AG04450 (cell line): ENCODE results near the gene USP1. TPM values are rescaled to one million over a fixed set of nuclear protein-coding genes. Genes with fewer than 3 reads are reported as not detected.

ENCODE experiments used
- CTCF ChIA-PET: fragments of 300-600, 350-600 bp; formaldehyde crosslinking; extraction: SDS; loops from one replicate; lab custom pipeline; 2022; ENCODE audit warnings: antibody characterized with exemption, inconsistent platforms; lab: Charles Lee
- POLR2A ChIA-PET: fragments of 350-600 bp; formaldehyde crosslinking; extraction: SDS; loops from one replicate; lab custom pipeline; 2021; ENCODE audit warnings: antibody characterized with exemption, inconsistent platforms; lab: Yijun Ruan, JAX
- DNase-seq: peaks from one replicate; pipeline ENCODE4 v3.0.0-alpha.2; 2011; ENCODE audit warnings: low read depth, low spot score
- H3K27ac ChIP-seq: one replicate; pipeline ENCODE4 v1.5.1; 2012; ENCODE audit warnings: low read depth, low read length, control low read depth
- H3K27me3 ChIP-seq: one replicate; pipeline ENCODE4 v1.6.0; 2012; ENCODE audit warnings: low read length; ENCODE audit not compliant: control insufficient read depth, insufficient read depth
- H3K4me3 ChIP-seq: 2 replicates; pipeline ENCODE4 v1.5.1; 2011; ENCODE audit warnings: mild to moderate bottlenecking, low read depth, low read length, control low read depth
- H3K9me3 ChIP-seq: 2 replicates; pipeline ENCODE4 v1.5.1; 2012; ENCODE audit warnings: low read length; ENCODE audit not compliant: control insufficient read depth, insufficient read depth
- polyA plus RNA-seq: library from polyadenylated mRNA; depleted of rRNA; stranded (reverse); fragments of >200 nt; gene quantifications from 2 replicates; pipeline ENCODE4 v1.2.3, GENCODE V29; 2011; rRNA removed
- TF ChIP-seq, protein P1 (sequence below): IDR thresholded peaks from 2 replicates; pipeline ENCODE4 v1.5.1; 2011; ENCODE audit warnings: low read depth, low read length, control low read depth, inconsistent platforms

The USP1 gene
- polyA plus RNA-seq, 1 experiment, result 13.8 TPM

DNA sequence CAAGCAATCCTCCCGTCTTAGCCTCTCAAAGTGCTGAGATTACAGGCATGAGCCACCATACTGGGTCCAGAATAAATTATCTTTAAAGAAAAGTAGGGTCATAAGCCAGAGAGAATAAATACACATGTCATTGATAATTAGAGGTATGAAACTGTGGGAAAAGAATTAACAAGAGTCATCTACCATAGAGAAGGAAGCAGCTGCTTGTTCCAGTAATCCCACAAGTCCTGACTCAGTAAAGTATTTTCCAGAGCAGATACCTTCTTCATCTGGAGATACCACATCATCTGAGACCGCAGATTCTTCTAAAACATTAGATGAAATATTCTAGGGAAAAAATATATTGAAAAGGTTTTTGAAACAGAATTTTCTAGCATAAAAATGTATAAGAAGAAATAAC is 55.7 kb downstream of the USP1 start:
- POLR2A ChIA-PET, result no interaction called here
- H3K9me3 ChIP-seq, result no peaks in the 10 kb centered on the region
- H3K27me3 ChIP-seq, result no peaks in the 10 kb centered on the region
- no peak overlapping the region for H3K4me3 ChIP-seq
- TF ChIP-seq, protein P1, sequence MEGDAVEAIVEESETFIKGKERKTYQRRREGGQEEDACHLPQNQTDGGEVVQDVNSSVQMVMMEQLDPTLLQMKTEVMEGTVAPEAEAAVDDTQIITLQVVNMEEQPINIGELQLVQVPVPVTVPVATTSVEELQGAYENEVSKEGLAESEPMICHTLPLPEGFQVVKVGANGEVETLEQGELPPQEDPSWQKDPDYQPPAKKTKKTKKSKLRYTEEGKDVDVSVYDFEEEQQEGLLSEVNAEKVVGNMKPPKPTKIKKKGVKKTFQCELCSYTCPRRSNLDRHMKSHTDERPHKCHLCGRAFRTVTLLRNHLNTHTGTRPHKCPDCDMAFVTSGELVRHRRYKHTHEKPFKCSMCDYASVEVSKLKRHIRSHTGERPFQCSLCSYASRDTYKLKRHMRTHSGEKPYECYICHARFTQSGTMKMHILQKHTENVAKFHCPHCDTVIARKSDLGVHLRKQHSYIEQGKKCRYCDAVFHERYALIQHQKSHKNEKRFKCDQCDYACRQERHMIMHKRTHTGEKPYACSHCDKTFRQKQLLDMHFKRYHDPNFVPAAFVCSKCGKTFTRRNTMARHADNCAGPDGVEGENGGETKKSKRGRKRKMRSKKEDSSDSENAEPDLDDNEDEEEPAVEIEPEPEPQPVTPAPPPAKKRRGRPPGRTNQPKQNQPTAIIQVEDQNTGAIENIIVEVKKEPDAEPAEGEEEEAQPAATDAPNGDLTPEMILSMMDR, result no peak
- DNase-seq, result no peak
- CTCF ChIA-PET, result interaction anchor here (0.5 to 1.3 kb wide), 2 partner anchors 234 to 254 kb away, joined by 4 to 5 read pairs; no protein-coding TSS in a partner anchor
- H3K27ac ChIP-seq, result no peak overlapping the region

DNA sequence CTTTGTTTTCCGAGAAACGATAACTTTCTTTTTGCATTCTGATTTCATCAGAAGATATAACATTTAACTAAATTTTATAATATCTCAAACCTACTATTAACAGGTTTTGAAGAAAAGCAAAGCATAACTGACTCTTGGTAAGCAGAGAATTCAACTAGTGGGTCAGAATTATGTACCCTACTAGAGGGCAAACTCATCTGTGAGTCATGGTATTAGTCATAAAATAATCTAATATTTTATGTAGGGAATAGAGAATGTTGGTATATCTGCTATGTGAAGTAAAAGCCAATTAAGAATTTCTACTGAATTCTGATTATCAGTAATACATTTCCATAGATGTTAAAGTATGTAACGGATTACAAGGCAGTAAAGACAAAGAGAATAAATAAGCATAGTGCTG is 56.8 kb downstream of the USP1 start:
- ChIA-PET POLR2A (no interaction called here), CTCF (no interaction called here)

DNA sequence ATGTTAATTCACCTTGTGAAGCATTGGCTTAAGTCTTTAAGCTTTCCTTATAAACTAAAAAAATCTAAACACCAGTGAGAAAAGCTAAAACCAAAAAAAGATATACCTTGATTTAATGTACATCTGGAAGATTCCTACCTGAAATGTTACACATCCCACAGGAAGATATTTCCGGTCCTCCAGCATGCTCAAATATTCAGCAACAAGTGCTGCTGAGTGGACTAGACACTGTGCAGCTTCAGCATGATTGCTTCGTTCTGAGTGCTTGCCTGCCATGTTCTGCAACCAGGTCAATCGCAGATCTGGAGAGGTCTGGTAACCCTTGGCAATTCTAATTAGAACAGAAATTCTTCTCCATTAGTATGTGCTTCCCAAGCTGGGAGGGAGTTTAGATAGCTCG is 57.3 kb downstream of the USP1 start:
- H3K27me3 ChIP-seq, result no peaks in the 10 kb centered on the region
- ChIA-PET CTCF (no interaction called here), POLR2A (no interaction called here)
- H3K4me3 ChIP-seq, result no peak overlapping the region
- DNase-seq, result no peak
- no peaks in the 10 kb centered on the region for H3K9me3 ChIP-seq
- H3K27ac ChIP-seq, result no peak overlapping the region
- TF ChIP-seq, protein P1, result no peak

More for the DNA sequence above, 56.8 kb downstream of the USP1 start:
- no peak overlapping the region for H3K4me3 ChIP-seq
- no peak for DNase-seq
- TF ChIP-seq, protein P1, result no peak
- no peaks in the 10 kb centered on the region for H3K9me3 ChIP-seq
- H3K27me3 ChIP-seq, result no peaks in the 10 kb centered on the region
- H3K27ac ChIP-seq, result no peak overlapping the region

DNA sequence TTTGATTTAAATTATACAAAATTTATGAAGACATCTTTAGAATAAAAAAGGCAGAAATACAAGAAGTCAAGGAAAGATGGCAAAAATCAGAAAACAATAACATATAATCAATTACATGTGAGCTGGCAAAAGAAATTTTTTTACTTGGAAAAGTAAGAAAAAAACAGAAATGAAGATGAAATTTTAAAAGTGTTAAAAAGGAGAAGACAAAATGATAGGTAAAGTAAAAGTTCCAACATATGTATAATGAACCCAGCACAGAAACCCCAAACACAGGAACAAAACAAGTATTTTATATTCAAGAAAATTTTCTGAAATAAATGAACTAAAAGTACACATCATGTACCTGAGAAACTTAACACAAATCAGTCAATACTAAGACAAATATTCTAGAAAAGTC is 63.4 kb downstream of the USP1 start:
- no peak for DNase-seq
- Histone ChIP-seq H3K27me3 (no peaks in the 10 kb centered on the region), H3K4me3 (no peak overlapping the region), H3K9me3 (no peaks in the 10 kb centered on the region), H3K27ac (no peak overlapping the region)
- POLR2A ChIA-PET, result no interaction called here
- CTCF ChIA-PET, result interaction anchor here (0.9 to 3.1 kb wide), 4 partner anchors 7 to 246 kb away, joined by 3 to 22 read pairs (median 6); no protein-coding TSS in a partner anchor
- TF ChIP-seq, protein P1, result no peak

Other genes starting within 250 kb of the USP1 start
- gene L1TD1, start 242.2 kb upstream of the USP1 start, polyA plus RNA-seq, result not detected in 2 replicates
- not detected in 2 replicates for gene KANK4, start 117.6 kb upstream of the USP1 start, polyA plus RNA-seq
- not detected in 2 replicates for gene ANGPTL3, start 160.5 kb downstream of the USP1 start, polyA plus RNA-seq